HepG2 (cell line): ENCODE results near the gene NOTCH4. TPM values are rescaled to one million over a fixed set of nuclear protein-coding genes. Genes with fewer than 3 reads are reported as not detected.

Experiments
- AHDC1 ChIP-seq: sonication (generic); formaldehyde crosslinking; IDR thresholded peaks from 2 replicates; pipeline ENCODE4 v1.5.1; 2020; ENCODE audit warnings: mild to moderate bottlenecking, missing genetic modification reagents, borderline replicate concordance
- ARID2 ChIP-seq: sonication (generic); formaldehyde crosslinking; IDR thresholded peaks from 2 replicates; pipeline ENCODE4 v1.8.1; 2022; ENCODE audit warnings: mild to moderate bottlenecking, missing genetic modification reagents, borderline replicate concordance
- CERS6 ChIP-seq: sonication (generic); formaldehyde crosslinking; IDR thresholded peaks from 2 replicates; pipeline ENCODE4 v1.5.0; 2020; ENCODE audit warnings: missing genetic modification reagents
- FUBP1 ChIP-seq: sonication (generic); formaldehyde crosslinking; IDR thresholded peaks from 2 replicates; pipeline ENCODE4 v1.5.1; 2020; ENCODE audit warnings: missing genetic modification reagents, mild to moderate bottlenecking, borderline replicate concordance
- HDAC6 ChIP-seq: fragments of 200-600 bp; sonication (generic); IDR thresholded peaks from 2 replicates; pipeline ENCODE4 v1.7.0; 2017; ENCODE audit warnings: mild to moderate bottlenecking, antibody characterized with exemption, low read length, low read depth
- KLF12 ChIP-seq: sonication (generic); formaldehyde crosslinking; IDR thresholded peaks from 2 replicates; pipeline ENCODE4 v1.4.0; 2020; ENCODE audit warnings: missing genetic modification reagents, borderline replicate concordance
- MXD3 ChIP-seq: IDR thresholded peaks from 2 replicates; pipeline ENCODE4 v1.6.1; 2016; ENCODE audit warnings: mild to moderate bottlenecking, missing biosample characterization, missing genetic modification reagents
- SATB2 ChIP-seq: sonication (generic); formaldehyde crosslinking; IDR thresholded peaks from 2 replicates; pipeline ENCODE4 v1.5.0; 2020; ENCODE audit warnings: missing genetic modification reagents
- SMAD3 ChIP-seq: sonication (generic); formaldehyde crosslinking; IDR thresholded peaks from 2 replicates; pipeline ENCODE4 v1.4.0; 2020; ENCODE audit warnings: missing genetic modification reagents
- ZMYM2 ChIP-seq: sonication (generic); formaldehyde crosslinking; IDR thresholded peaks from 2 replicates; pipeline ENCODE4 v1.8.0; 2022; ENCODE audit warnings: mild to moderate bottlenecking, missing genetic modification reagents
- ZNF256 ChIP-seq: sonication (generic); formaldehyde crosslinking; conservative IDR thresholded peaks from 2 replicates; pipeline ENCODE4 v1.4.0; 2020; ENCODE audit warnings: missing genetic modification reagents
- ZNF280D ChIP-seq: sonication (generic); formaldehyde crosslinking; IDR thresholded peaks from 2 replicates; pipeline ENCODE4 v1.5.1; 2020; ENCODE audit warnings: mild to moderate bottlenecking, missing genetic modification reagents
- ZNF550 ChIP-seq: sonication (generic); formaldehyde crosslinking; IDR thresholded peaks from 2 replicates; pipeline ENCODE4 v1.4.0; 2020; ENCODE audit warnings: mild to moderate bottlenecking, missing genetic modification reagents, borderline replicate concordance
- ZNF563 ChIP-seq: sonication (generic); formaldehyde crosslinking; IDR thresholded peaks from 2 replicates; pipeline ENCODE4 v1.8.0; 2022; ENCODE audit warnings: mild to moderate bottlenecking, moderate library complexity, missing genetic modification reagents
- ZNF746 ChIP-seq: sonication (generic); formaldehyde crosslinking; IDR thresholded peaks from 2 replicates; pipeline ENCODE4 v1.8.0; 2022; ENCODE audit warnings: mild to moderate bottlenecking, missing genetic modification reagents
- ZNF784 ChIP-seq: sonication (generic); formaldehyde crosslinking; IDR thresholded peaks from 2 replicates; pipeline ENCODE4 v1.5.1; 2020; ENCODE audit warnings: missing genetic modification reagents, mild to moderate bottlenecking, borderline replicate concordance
- polyA plus RNA-seq, 8 experiments: library from polyadenylated mRNA; depleted of rRNA in 3 of 8; stranded (reverse) in 7 of 8; unstranded in 1 of 8; fragments of >200 nt; fragmentation: Illumina TruSeq in 4 of 8; extraction: Trizol in 4 of 8; gene quantifications; 2 replicates each; pipeline versions ENCODE4 v1.2.1 to v1.2.3, GENCODE V29; 2011 to 2016; ENCODE audit warnings: low read depth in 4 of 8, missing spikeins in 1 of 8, mixed read lengths in 1 of 8; ENCODE audit not compliant: insufficient read depth in 1 of 8
- total RNA-seq, 5 experiments: library from RNA; depleted of rRNA; stranded (reverse); fragments of >200 nt; fragmentation: Illumina TruSeq; extraction: Trizol; gene quantifications; 2 replicates each; pipeline ENCODE4 v1.2.3, GENCODE V29; 2016; ENCODE audit warnings: low read depth in 1 of 5

The NOTCH4 gene
- total and polyA plus RNA-seq, 2 of the 13 experiments (the other 11 are each of a cell fraction or from before 2014, with no cell fraction given): 0.51 to 0.83 TPM

GRCh38 chr6:32177183-32177787 lies 46.6 kb downstream of the NOTCH4 start (continued):
- no peak for TF ChIP-seq ARID2 (CRISPR knock-in tag)
- TF ChIP-seq KLF12: no peak
- no peak for TF ChIP-seq ZNF256 (CRISPR knock-in tag)
- no peak for TF ChIP-seq HDAC6
- no peak for TF ChIP-seq AHDC1 (CRISPR knock-in tag)
- TF ChIP-seq ZNF280D (CRISPR knock-in tag): no peak; the same call in 1 of the 2 replicates
- TF ChIP-seq CERS6 (CRISPR knock-in tag): no peak
- TF ChIP-seq ZNF563 (CRISPR knock-in tag): peak; percentile 63
- no peak for TF ChIP-seq SATB2 (CRISPR knock-in tag)
- TF ChIP-seq SMAD3 (CRISPR knock-in tag): no peak
- no peak for TF ChIP-seq FUBP1
- TF ChIP-seq ZNF746 (CRISPR knock-in tag): no peak; the same call in 1 of the 2 replicates
- TF ChIP-seq MXD3 (CRISPR knock-in tag): no peak
- no peak for TF ChIP-seq ZMYM2
- no peak for TF ChIP-seq ZNF550 (CRISPR knock-in tag)
- TF ChIP-seq ZNF784 (CRISPR knock-in tag): no peak
